DMS79 treated with DMSO at 0.1 percent for 48 hours (cell line): Measurements from ENCODE around the gene GMDS.

Source experiments
- DNase-seq: peaks from one replicate; lab custom pipeline; 2025; lab: John Stamatoyannopoulos, UW

Gene GMDS

DNA sequence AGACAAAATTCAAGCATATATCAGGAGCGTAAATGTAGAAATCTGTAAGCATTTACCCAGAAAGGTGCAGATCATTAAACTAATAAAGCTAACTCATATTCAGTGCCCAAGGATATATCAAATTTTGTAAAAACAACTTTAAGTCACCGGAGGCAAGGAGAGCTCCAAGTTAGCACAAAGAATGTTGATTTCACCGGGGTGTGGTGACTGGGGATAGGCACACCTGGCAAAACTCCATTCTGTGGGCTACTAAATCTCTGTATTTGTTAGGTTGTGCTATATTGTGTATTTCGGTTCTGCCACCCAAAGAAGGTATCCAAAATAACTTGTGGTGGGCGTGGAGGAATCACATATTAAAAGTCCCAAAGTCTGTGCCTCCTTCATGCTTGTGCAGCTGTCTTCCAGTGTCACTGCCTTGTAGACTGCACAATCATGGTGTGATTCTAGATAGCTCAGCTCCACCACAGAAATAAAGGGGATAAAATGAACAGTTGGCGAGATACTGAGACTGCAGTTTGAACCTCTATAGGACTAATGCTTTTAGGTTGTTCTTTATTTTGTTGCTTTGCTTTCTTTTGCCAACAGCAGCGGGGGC lies 111.6 kb downstream of the GMDS start:
- DNase-seq, result no peak

DNA sequence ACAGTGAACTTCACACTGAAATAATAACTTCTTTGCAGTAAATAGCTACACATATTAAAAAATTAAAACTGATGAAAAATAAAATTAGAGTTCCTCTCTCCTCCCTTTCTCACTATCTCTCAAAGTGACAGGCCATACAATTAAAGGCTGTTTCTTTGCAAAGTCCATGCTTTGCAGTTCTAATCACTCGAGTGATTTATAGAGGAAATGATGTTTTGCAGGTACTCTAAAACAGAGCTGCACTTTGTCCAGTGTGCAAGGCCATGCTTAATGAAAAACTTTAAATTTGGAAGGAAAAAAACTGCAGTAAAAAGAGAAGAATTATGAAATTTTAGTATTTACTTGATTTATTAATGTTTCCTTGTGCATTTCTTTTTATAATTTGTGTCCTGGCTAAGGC lies 112.5 kb downstream of the GMDS start:
- DNase-seq, result no peak

DNA sequence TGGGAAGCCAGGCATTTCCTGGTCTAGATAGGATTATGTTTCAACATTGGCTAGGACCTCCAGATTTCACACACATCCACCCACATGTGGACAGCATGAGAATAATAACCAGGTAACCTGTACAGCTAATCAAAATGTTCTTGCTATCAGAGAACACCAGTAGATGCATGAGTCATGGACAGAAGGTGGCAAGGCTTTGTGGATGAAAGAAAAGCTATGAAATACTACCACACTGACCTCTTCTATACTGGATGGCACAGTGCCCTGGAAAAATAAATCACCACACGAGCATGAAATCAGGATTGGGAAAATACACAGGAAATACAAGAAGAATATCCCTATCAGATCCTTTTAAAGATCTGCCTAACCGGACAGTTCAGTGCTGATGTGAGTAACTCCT lies 113.0 kb downstream of the GMDS start:
- no peak for DNase-seq

DNA sequence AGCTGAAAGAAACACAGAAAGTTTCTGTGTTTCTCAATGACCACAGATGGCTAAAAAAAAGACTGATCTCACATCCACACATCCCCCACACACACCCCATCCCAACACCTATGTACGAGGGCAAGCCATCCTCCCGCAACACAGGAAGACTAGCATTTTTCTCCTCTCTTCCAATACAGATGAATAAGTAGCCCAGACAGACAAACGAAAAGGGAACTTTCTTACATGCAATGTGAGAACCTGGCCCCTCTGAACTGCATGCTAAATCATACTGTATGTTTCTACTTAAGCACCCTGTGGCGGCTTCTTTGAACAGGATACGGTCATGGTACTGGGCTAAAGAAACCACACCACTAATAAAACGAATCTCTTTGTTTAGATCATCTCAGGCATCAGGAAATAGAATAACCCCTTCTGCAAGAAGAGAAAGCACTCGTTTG lies 116.2 kb downstream of the GMDS start:
- no peak for DNase-seq

DNA sequence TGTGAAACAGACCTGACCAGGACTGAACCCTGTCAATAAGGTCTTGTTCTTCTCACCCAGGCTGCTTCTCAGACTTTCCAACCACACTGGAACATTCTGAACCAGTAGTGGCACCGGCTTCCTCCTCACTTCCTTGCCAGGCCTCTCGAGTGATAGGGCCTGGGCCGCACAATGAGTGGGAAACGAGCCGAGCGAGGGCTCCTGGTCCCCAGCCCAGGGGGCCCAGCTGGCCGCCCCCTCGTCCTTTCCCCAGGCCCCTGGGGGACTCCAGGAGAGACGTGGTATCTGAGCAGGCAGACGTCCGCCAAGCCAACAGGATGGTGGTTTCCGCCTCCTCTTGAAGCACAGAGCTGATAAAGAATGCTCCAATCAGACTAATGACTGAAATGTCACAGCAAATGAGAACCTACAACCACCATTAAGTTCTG lies 117.9 kb downstream of the GMDS start:
- DNase-seq, result no peak

DNA sequence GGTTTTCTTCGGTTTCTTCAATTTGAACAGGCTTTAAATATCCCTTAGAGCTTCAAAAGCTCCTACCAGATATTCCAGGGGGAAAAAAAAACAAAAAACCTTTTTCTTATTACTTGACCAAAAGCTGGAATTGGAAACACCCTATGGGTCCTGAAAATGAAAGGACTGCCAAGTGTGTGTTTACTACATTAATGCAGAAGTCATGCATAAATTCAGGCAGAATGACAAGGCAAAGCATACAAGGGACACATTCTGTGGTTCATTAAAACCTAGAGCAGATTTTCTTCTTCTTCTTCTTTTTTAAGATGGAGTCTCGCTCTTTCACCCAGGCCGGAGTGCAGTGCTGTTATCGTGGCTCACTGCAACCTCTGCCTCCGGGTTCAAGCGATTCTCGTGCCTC lies 119.1 kb downstream of the GMDS start:
- no peak for DNase-seq

DNA sequence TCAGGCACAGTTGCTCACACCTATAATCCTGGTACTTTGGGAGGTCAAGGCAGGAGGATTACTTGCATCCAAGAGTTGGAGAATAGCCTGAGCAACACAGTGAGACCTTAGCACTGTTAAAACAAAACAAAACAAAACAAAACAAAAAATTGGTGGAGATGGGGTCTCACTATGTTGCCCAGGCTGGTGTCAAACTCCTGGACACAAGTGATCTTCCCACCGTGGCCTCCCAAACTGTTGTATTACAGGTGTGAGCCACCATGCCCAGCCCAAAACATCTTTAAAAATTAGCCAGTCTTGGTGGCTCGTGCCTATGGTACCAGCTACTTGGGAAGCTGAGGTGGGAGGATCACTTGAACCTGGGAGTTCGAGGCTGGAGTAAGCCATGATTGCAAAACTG lies 120.2 kb downstream of the GMDS start:
- no peak for DNase-seq

DNA sequence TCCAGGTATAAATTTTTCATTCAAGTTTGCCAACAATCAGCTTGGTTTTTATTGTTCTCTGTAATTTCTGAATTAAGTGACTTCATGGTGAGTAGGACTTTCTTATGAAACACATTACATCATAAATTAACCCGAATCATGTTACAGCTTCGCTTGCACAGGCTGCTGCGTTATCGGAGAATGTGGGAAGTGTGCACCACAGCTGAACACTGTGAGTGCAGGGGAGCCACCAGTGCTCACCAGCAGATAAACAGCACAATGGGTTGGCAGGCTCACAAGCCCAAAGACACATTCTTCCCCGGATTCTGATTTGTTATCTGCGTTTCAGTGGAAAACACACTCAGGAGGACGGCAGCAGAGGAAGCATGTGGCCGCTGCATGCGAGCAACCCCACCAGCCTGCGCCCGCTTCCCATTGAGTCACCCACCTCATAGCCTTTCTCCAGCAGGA lies 121.1 kb downstream of the GMDS start:
- DNase-seq, result no peak

DNA sequence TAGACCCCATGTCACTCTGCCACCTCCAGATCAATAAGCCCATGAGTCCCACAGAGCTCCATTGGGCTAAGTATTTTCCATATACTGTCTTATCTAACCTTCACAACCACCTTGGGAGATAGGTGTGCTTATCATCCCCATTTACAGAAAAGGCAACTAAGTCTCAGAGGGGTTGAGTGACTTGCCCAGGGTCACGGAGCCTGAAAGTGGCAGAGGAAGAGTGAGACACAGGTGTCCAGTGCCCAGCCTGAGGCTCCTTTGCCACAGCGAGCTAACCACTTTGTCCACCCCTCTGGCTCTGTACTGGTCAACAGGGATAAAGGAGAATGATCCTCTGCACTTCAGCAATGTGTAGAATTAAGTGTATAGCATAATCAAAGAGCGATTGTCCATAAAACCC lies 124.5 kb downstream of the GMDS start:
- DNase-seq, result no peak

DNA sequence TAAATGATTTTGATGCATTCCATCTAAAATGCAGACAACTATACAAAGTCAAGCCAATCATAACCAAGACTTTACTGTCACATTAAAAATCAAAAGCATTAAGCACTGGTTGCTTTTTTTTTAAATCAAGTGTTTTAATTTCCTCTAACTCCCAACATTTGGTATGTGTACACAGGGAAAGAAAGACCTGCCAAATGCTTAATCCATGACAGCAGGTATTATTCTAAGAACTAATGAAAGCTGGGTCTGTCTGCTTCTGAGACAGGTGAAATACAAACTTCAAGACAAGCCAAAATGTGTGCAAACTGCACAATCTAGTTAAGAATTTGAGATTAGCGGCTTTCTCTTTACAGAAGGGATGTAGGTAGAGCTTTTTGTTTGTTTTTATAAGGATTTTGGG lies 126.1 kb downstream of the GMDS start:
- no peak for DNase-seq

DNA sequence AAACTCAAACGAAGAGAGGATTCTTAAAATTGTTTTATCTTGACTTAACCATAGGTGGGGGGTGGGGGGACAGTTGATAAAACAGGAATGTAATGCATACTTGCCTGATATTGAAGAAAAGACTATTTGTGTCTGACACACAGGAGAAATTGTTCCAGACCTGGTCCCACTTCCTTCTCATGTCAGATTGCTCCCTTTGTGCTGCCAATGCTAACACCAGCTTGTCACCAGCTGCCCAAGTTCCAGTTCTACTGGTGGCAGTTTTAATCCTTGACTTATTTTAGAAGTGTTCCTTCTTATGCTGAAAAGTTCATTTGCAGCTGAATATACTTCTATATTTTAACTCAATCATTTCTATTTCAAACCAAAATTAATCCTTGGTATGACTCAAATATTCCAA lies 127.3 kb downstream of the GMDS start:
- DNase-seq, result no peak

DNA sequence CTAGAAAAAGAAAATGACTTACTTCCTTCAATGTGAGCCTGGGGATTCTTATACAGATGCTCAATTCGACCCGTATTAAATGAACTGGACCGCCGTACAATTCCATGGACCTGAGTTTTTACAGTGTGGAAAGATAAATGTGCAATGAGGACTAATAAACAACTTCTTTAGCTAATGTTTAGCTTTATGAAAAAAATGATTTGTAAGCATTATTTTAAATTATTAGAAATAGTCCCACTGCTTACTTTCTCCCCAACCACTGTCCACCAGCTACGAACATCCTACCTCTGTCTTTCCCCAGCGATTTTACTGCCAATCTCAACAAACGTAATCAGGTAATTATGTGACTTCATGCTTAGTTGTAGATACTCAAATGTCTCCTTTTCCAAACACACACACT lies 128.0 kb downstream of the GMDS start:
- DNase-seq, result no peak

DNA sequence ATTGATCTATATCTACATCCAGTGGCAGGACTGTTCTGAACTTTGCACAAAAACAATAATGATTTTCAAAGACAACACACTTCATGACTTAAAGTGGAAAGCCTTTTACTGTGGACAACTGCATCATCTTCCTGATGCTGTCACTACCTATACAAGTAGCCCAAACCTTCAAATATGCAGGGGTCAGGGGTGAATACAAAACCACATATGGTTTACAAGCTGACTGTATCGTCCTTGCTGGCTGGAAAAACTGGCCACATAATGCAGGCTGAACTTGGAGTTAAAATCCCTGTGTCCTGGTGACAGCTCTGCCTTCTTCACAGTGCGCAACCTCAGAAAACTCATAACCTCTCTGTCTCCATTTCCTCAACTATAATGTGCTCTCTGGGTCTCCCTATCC lies 128.9 kb downstream of the GMDS start:
- no peak for DNase-seq

DNA sequence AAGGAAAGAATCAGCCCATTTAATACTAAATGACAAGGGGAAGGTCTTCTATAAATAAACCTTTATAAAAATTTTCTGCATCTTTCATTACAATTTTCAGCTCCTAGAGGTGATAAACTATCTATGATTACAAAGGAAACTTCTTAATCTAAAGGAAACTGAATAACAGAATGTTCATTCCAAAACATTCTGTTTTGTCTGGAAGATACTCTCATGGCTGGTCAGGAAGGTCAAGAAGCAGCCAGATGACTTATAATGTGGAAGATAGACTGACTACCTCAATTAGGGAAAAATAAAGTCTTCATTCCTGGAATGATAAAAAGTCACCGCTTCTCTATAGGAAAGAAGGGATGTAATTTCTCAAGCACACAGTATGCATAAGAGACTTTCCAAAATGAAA lies 131.3 kb downstream of the GMDS start:
- DNase-seq, result no peak

DNA sequence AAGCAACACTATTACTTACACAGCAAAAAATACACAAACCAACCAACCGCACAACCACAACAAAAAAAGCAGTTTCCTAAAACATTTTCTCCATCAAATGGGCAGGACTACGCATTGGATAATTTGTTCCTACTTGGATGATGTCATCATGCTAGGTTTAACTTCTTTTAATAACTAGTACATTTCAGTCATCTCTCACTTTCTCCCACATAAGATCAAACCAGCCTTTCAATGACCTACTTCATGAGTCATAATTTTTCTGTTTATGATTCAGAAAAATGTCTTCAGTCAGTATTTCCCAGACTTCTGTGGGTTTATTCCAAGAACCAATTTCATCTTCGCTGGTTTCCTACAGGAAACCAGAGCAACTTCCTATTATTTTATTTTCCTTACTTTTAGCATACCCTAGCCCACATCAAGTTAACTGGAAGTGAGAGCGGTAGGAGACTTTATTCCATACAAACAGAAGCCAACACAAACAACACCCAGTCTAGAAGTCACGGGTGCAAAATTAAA lies 134.2 kb downstream of the GMDS start:
- no peak for DNase-seq

DNA sequence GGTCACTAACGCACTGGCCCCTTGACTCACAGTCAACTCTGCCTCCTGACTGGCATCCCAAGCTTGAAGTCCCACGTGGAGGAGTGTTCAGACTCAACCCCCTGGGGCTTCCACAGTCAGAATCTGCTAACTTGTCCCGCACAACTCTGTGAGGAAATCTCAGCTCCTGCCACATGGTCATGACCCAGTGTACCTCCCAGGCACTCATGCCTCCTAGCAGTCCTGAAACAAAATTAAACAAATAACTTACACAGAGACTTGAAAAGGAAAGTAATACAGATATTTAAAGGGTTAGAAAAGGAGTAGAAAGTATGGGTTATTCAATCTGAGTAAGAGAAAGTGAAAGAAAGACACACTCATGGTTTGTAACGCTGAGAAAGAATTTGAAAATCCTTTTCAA lies 134.9 kb downstream of the GMDS start:
- DNase-seq, result no peak

DNA sequence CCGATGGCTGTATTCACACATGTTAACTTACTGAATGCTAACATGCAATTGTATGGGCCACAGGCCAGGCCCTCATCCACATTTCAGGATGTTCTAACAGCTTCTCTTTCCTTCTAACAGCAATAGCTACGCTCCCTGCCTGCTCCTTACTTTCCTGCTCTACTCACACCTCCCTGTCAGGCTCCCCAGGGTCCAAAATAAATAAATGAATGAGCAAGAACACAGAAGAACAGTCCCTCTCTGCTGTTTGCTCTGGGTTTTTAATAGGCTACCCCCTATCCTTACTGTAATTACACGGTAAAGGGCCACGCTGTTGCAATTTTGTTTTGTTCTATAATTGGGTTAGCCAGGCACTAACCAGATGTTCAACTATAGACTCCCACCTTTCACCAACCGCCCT lies 135.6 kb downstream of the GMDS start:
- DNase-seq, result no peak

DNA sequence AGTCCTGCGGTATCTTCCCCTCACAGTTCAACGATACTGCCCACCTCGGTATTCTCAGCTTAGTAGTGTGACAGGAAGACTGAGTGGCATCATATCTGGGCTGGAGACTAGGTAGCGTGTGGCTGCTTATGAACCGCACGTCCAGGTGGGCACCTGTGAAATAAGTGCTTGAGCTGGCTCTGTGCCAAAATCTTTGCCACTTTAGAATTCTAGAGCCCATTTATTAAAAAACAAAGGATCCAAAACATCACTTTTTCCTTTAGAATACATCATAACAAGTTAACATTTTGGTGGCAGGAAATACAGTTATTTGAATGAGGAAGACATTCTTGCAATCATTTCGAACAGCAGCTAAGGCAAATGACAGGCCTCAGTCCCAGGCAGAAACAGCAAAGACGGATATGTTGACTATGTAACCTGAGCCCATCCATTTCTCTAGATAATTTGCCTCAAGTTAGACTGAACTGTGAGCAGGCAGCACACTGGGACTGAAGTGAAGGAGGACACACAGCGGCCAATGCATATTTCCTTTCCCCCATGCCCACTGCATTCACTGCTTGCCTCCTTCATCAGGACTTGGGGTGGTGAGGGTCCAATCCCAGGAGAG lies 136.6 kb downstream of the GMDS start:
- peak; percentile 68 for DNase-seq

DNA sequence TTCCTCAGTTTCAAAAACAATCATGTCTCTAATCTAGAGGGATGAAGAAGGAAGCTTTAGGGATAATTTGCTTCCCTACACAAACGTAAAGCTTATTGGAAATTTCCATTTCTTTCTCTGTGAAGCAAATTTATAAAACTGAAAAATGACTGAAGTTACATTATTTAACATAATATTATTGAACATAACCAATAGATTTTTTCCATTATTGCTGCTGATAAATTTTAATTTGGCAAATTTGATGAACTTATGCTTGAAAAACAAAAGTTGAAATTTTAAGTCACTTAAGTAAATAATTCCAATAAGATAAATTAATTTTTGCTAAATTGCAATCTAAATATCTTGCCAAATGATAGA lies 140.9 kb downstream of the GMDS start:
- no peak for DNase-seq

DNA sequence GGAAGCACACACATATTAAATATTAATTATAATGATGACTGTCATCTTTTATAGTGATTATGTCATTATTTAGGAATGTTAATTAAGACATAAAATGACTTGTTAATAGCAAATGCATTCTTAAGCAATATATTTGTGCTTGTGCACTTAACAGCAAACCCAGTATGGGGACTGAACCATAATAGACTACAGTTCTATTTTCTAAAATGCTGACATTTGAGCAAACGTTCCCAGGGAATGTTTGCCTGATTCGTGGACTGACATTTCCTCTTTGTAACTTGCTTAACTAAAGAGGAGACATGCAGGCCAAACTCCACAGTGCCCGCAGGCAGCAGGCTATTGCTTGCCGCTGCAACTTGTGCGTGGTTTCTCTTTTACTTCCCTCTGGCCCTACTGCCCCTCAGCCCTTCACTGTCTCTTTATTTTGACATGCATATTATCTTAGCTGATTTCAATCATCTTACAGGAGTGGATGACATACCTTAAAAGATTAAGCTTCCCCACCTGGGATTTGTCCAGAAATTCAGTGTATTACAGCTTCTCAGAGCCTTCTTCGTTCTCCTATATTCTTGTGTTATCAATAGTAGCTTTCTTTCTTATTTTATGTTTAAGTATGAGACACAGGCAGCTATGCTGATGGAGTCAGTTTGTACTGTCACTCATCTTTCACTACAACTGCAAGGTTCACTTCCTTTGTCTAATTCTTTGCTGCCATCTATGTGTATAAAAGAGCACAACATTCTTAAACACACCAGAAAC lies 141.5 kb downstream of the GMDS start:
- DNase-seq, result peak; percentile 19

DNA sequence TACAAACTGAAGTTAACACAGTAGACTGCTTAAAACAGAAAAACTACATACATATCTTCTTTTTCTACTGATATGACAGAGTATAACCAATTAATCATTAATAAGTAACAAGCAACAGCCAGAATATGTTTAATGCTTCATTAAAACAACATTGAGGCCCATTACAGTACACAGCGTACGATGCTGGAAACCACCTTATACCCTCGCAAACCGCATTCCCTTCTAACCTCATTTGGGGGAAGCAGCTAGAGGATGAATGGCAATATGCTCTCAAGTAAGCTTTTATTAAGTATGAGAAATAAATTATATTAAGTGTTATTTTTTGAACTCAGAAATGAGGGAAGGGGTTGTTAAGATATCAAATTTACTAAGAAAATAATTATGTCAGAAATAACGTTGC lies 142.4 kb downstream of the GMDS start:
- DNase-seq, result no peak

DNA sequence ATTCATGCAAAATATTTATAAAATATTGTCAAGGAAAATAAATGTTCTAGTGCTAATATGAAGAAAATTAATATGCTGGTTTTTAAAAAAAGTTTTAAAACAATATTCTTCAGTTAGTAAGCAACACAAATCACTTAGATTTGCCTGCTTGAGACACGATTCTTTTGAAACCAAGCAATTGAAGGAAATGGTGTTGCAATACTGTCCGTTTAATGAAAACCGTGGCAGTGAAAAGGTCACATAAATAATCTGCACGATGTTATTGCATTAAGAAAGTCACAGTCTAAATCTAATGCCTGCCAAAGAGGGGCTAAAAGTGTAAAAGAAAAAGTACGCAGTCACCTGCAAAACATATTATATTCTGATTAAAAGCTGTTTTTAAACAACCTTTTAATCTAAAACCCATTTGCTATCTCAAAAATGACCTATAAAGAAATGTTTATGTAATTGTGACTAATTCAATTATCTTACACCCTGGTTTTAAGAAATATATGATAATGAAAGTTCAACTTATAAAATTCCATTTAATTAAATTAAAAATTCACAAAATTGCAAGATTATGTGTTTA lies 143.0 kb downstream of the GMDS start:
- DNase-seq, result no peak

DNA sequence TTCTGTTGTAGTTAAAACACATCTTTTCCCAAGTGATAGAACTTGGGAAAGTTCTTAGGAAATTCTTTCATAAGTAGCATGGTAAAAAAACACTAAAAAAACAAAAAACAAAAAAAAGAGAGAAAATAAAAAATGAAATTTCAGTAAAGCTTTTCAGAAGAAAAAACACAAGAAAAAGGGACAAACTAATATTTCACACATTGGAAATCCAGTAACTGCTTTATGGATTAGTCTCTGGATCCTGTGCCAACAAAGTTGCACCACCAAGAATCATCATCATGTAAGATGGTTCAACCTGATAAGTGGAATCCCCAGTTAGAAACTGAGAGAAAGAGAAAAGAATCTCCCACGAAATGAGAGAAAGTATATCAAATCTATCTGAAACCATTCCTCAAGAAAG lies 144.2 kb downstream of the GMDS start:
- DNase-seq, result no peak
